K562 (cell line): ENCODE measurements around the gene MOG. TPM values are rescaled to one million over a fixed set of nuclear protein-coding genes. Genes with fewer than 3 reads are reported as not detected.

Experiments used
- ATAC-seq: fragments of 200-7000 bp; cut with Tn5 transposase; 3 replicates; pipeline ENCODE4 v1.9.1; 2020; ENCODE audit warnings: moderate library complexity
- BruUV-seq: library from RNA; stranded (reverse); fragments of 400-500 nt; replicated peaks from 2 replicates; lab custom pipeline; 2021; lab: Mats Ljungman, UMichigan
- CTCF ChIA-PET: fragments of 300-600 bp; formaldehyde crosslinking; extraction: SDS; loops from one replicate; lab custom pipeline; 2021; ENCODE audit warnings: low intra/inter-chr PET ratio; lab: Yijun Ruan, JAX
- POLR2A ChIA-PET: fragments of 300-600, 350-650 bp; sonication (Branson Sonifier 250); formaldehyde crosslinking; extraction: SDS; loops from one replicate; lab custom pipeline; 2021; ENCODE audit warnings: antibody characterized with exemption, inconsistent platforms; lab: Yijun Ruan, JAX
- DNase-seq, 4 experiments: peaks; one replicate each; pipeline versions ENCODE4 v3.0.0 to v3.0.0-alpha.2; 2011 to 2018; ENCODE audit warnings: low spot score in 3 of 4, mixed read lengths in 3 of 4; ENCODE audit errors: extremely low read depth in 1 of 4
- FAIRE-seq: peaks from 2 replicates; lab custom pipeline; 2011; peaks lifted over from hg19 to GRCh38; lab: Jason Lieb, UNC
- H2AFZ ChIP-seq: 2 replicates; pipeline ENCODE4 v1.6.0; 2011; ENCODE audit warnings: low read depth, low read length, control low read depth, inconsistent platforms
- H3K27ac ChIP-seq: fragments of 200-600 bp; 3 replicates; pipeline ENCODE4 v1.8.0; 2011; ENCODE audit warnings: low read depth, mild to moderate bottlenecking, control low read depth, inconsistent platforms, low read length, moderate library complexity, mixed read lengths; ENCODE audit errors: extremely low read depth
- H3K27me3 ChIP-seq, 2 experiments: fragments of 300-600 bp in 1 of 2; 2 replicates in 1 of 2; 3 replicates in 1 of 2; pipeline versions ENCODE4 v1.6.0 to v1.8.0; 2011; ENCODE audit warnings: inconsistent platforms in 2 of 2, low read length in 2 of 2, mild to moderate bottlenecking in 1 of 2, mixed read lengths in 1 of 2, moderate library complexity in 1 of 2; ENCODE audit not compliant: control insufficient read depth in 2 of 2, insufficient read depth in 2 of 2
- H3K36me3 ChIP-seq: fragments of 300-600 bp; 3 replicates; pipeline ENCODE4 v1.8.0; 2011; ENCODE audit warnings: mild to moderate bottlenecking, low read length, inconsistent platforms; ENCODE audit not compliant: control insufficient read depth, insufficient read depth
- H3K4me1 ChIP-seq, 2 experiments: fragments of 200-600 bp in 1 of 2; replicated peaks in 1 of 2; 2 replicates in 1 of 2; 3 replicates in 1 of 2; pipeline versions ENCODE4 v1.5.1 to v1.8.0; 2011; ENCODE audit warnings: inconsistent platforms in 2 of 2, low read length in 2 of 2, mild to moderate bottlenecking in 1 of 2, mixed read lengths in 1 of 2, moderate library complexity in 1 of 2; ENCODE audit not compliant: control insufficient read depth in 2 of 2, insufficient read depth in 2 of 2
- H3K4me2 ChIP-seq: 2 replicates; pipeline ENCODE4 v1.6.1; 2011; ENCODE audit warnings: low read length, control low read depth, inconsistent platforms, mixed read lengths; ENCODE audit not compliant: insufficient read depth
- H3K4me3 ChIP-seq: fragments of 200-600 bp; sonication (generic), shearing (Covaris generic); 2 replicates; pipeline ENCODE4 v1.5.1; 2016; ENCODE audit warnings: control low read depth, inconsistent platforms
- H3K79me2 ChIP-seq: fragments of 200-600 bp; 3 replicates; pipeline ENCODE4 v1.8.0; 2011; ENCODE audit warnings: low read length, inconsistent platforms; ENCODE audit not compliant: control insufficient read depth, insufficient read depth
- H3K9ac ChIP-seq, 2 experiments: 2 replicates each; pipeline versions ENCODE4 v1.6.0 to v1.6.1; 2011; ENCODE audit warnings: low read depth in 2 of 2, low read length in 2 of 2, control low read depth in 1 of 2, inconsistent platforms in 1 of 2, mild to moderate bottlenecking in 1 of 2, mixed read lengths in 1 of 2; ENCODE audit not compliant: insufficient read depth in 1 of 2
- H3K9me1 ChIP-seq: one replicate; pipeline ENCODE4 v1.6.0; 2011; ENCODE audit warnings: inconsistent platforms, mild to moderate bottlenecking, low read length, moderate library complexity; ENCODE audit not compliant: control insufficient read depth, insufficient read depth
- H3K9me3 ChIP-seq: replicated peaks from 2 replicates; pipeline ENCODE4 v1.5.1; 2011; ENCODE audit warnings: low read depth, low read length, inconsistent platforms; ENCODE audit not compliant: control insufficient read depth, insufficient read depth
- H4K20me1 ChIP-seq: replicated peaks from 2 replicates; pipeline ENCODE4 v1.6.1; 2011; ENCODE audit warnings: low read length, inconsistent platforms, mixed read lengths; ENCODE audit not compliant: control insufficient read depth, insufficient read depth
- BRD9 ChIP-seq: fragments of 450-650 bp; IDR thresholded peaks from 2 replicates; pipeline ENCODE4 v1.6.1; 2018; ENCODE audit warnings: low read depth; ENCODE audit not compliant: partially characterized antibody
- GABPA ChIP-seq: fragments of 200-800 bp; sonication (Bioruptor generic); conservative IDR thresholded peaks from 2 replicates; pipeline ENCODE4 v1.6.1; 2016; ENCODE audit warnings: low read depth, missing genetic modification characterization, missing compliant biosample characterization
- HIVEP1 ChIP-seq: fragments of 250-450 bp; sonication (Bioruptor Pico); IDR thresholded peaks from 2 replicates; pipeline ENCODE4 v1.4.0; 2020; ENCODE audit warnings: mild to moderate bottlenecking
- MEF2D ChIP-seq: conservative IDR thresholded peaks from 2 replicates; pipeline ENCODE4 v1.6.1; 2016; ENCODE audit warnings: low read depth, missing genetic modification characterization, missing compliant biosample characterization
- PTTG1 ChIP-seq: fragments of 450-650 bp; IDR thresholded peaks from 2 replicates; pipeline ENCODE4 v1.6.1; 2016; ENCODE audit warnings: low read depth, mild to moderate bottlenecking, missing genetic modification characterization, missing compliant biosample characterization
- RBM34 ChIP-seq: fragments of 200-400 bp; formaldehyde crosslinking; IDR thresholded peaks from 2 replicates; pipeline ENCODE4 v1.6.1; 2018; ENCODE audit warnings: low read length, borderline replicate concordance; ENCODE audit not compliant: insufficient read depth
- SNIP1 ChIP-seq: fragments of 450-650 bp; IDR thresholded peaks from 2 replicates; pipeline ENCODE4 v1.7.1; 2017; ENCODE audit warnings: low read depth, mild to moderate bottlenecking
- STAG1 ChIP-seq: sonication (generic); formaldehyde crosslinking; IDR thresholded peaks from 2 replicates; pipeline ENCODE4 v1.5.0; 2020; ENCODE audit warnings: missing genetic modification reagents, borderline replicate concordance
- ZNF395 ChIP-seq: fragments of 200-800 bp; sonication (Bioruptor generic); IDR thresholded peaks from 2 replicates; pipeline ENCODE4 v1.6.1; 2017; ENCODE audit warnings: missing genetic modification characterization, missing compliant biosample characterization
- ZNF518B ChIP-seq: fragments of 250-450 bp; sonication (Bioruptor Pico); IDR thresholded peaks from 2 replicates; pipeline ENCODE4 v1.5.0; 2021; ENCODE audit warnings: mild to moderate bottlenecking, moderate library complexity
- whole genome bisulfite sequencing: fragments of 100-300 bp; shearing (Covaris generic); methylation state at CpG from one replicate; pipeline ENCODE4 v1.1.6; 2016; ENCODE audit warnings: low coverage, mixed read lengths; ENCODE audit not compliant: insufficient coverage; ENCODE audit errors: missing lambda C conversion rate; 5-methylcytosine and 5-hydroxymethylcytosine counted together
- in situ Hi-C: fragments of 300-500 bp; cut with MboI; formaldehyde crosslinking; loops from 4 replicates; pipeline ENCODE4 v1.15.0; 2018; ENCODE audit warnings: inconsistent platforms, mixed read lengths
- intact Hi-C: fragments of 100-400 bp; cut with micrococcal nuclease; formaldehyde crosslinking; loops from 2 replicates; pipeline ENCODE4 v1.14.2; 2022
- polyA plus RNA-seq, 8 experiments: library from polyadenylated mRNA; depleted of rRNA in 4 of 8; stranded (reverse) in 5 of 8; unstranded in 3 of 8; fragments of >200 nt; fragmentation: Nextera tagmentation in 2 of 8; fragmentation: Illumina TruSeq in 1 of 8; extraction: Ambion mirVana in 2 of 8; extraction: Trizol in 1 of 8; gene quantifications; 2 replicates each; pipeline versions ENCODE4 v1.2.1 to v1.2.3, GENCODE V29; 2011 to 2014; ENCODE audit warnings: inconsistent platforms in 1 of 8, missing spikeins in 1 of 8
- total RNA-seq, 7 experiments: library from RNA; depleted of rRNA in 6 of 7; stranded (reverse); fragments of >200 nt in 6 of 7; fragmentation: Illumina TruSeq in 2 of 7; extraction: Trizol in 2 of 7; gene quantifications; 2 replicates each; pipeline versions ENCODE4 v1.2.1 to v1.2.3, GENCODE V29; 2011 to 2021; ENCODE audit warnings: low replicate concordance in 1 of 7
- TF ChIP-seq, protein P1 (sequence below), 2 experiments: IDR thresholded peaks in 1 of 2; conservative IDR thresholded peaks in 1 of 2; 2 replicates each; pipeline ENCODE4 v1.6.1; 2016; ENCODE audit warnings: low read depth in 2 of 2, mild to moderate bottlenecking in 1 of 2, missing compliant biosample characterization in 1 of 2, missing genetic modification characterization in 1 of 2, moderate library complexity in 1 of 2

MOG gene
- total and polyA plus RNA-seq, 9 of the 15 experiments (the other 6 are each of a cell fraction or from before 2014, with no cell fraction given): not detected

- TF ChIP-seq PTTG1: no peak
Measured at GRCh38 chr6:29608131-29608530, 48.8 kb upstream of the MOG start (continued).

DNA sequence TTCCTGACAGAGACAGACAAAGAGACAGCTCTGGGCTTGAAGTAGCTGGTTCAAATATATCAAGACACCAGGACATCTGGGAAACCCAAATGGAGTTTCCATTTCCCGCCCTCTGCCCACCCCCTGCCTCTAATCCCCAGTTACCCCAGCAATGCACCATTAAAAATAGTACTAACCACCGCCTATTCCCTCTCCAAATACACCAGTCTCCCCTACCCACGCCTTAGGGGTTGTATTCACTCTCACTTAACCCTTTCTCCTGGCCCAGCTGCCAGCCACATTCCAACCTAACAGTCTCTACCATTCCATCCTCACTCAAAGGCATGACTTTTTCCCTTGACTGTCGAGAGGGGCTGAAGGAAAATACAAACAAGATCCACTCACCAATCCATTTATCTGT lies 46.4 kb upstream of the MOG start:
- Histone ChIP-seq H4K20me1 (peaks cover 5% of the 10 kb centered on the region; the same call in 1 of the 2 replicates), H3K4me1 (no peaks in the 10 kb centered on the region), H3K27me3 (no peaks in the 10 kb centered on the region), H3K79me2 (no peaks in the 10 kb centered on the region), H2AFZ (no peak overlapping the region), H3K9me1 (no peaks in the 10 kb centered on the region), H3K27ac (no peak overlapping the region), H3K4me3 (no peak overlapping the region), H3K4me2 (no peak overlapping the region), H3K9ac (no peak overlapping the region), H3K9me3 (no peaks in the 10 kb centered on the region), H3K36me3 (peaks cover 95% of the 10 kb centered on the region)
- CTCF ChIA-PET: no interaction called here
- DNase-seq (no peak), ATAC-seq (no peak), FAIRE-seq (no peak)
- in situ Hi-C loops (no loop called here), intact Hi-C loops (no loop called here)
- 93% methylated on average over 4 of the region's 4 CpGs for WGBS
- POLR2A ChIA-PET: interaction anchor here (1.6 to 1.8 kb wide), 2 partner anchors 9 to 11 kb away, joined by 4 to 6 read pairs; no protein-coding TSS in a partner anchor
- no TSS peak for BruUV-seq
- TF ChIP-seq SNIP1 (no peak), BRD9 (no peak), STAG1 (CRISPR knock-in tag) (no peak), ZNF518B (CRISPR knock-in tag) (no peak), ZNF395 (no peak), GABPA (no peak), HIVEP1 (no peak), MEF2D (tag) (no peak), RBM34 (no peak)
- TF ChIP-seq, protein P1, sequence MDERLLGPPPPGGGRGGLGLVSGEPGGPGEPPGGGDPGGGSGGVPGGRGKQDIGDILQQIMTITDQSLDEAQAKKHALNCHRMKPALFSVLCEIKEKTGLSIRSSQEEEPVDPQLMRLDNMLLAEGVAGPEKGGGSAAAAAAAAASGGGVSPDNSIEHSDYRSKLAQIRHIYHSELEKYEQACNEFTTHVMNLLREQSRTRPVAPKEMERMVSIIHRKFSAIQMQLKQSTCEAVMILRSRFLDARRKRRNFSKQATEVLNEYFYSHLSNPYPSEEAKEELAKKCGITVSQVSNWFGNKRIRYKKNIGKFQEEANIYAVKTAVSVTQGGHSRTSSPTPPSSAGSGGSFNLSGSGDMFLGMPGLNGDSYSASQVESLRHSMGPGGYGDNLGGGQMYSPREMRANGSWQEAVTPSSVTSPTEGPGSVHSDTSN (CRISPR knock-in tag; IDR thresholded peaks at IDR 0.05; ENCODE audit: low read depth): no peak
- TF ChIP-seq, protein P1 (tag; conservative IDR thresholded peaks at IDR 0.05; ENCODE audit: low read depth): no peak
